RWPE1 (cell line): ENCODE measurements around the gene YJEFN3.

Source experiments
- CTCF ChIA-PET: fragments of 350-600 bp; sonication (Branson Sonifier 250); formaldehyde crosslinking; extraction: SDS; loops from one replicate; lab custom pipeline; 2021; lab: Yijun Ruan, JAX
- POLR2A ChIA-PET: fragments of 400-600 bp; formaldehyde crosslinking; extraction: SDS; loops from one replicate; lab custom pipeline; 2020; ENCODE audit warnings: antibody characterized with exemption; ENCODE audit not compliant: low non-redundant PET; lab: Yijun Ruan, JAX
- DNase-seq: peaks from one replicate; pipeline ENCODE4 v3.0.0; 2012; ENCODE audit warnings: low spot score
- H3K27ac ChIP-seq: fragments of 450-650 bp; 2 replicates; pipeline ENCODE4 v1.5.1; 2017
- TF ChIP-seq, protein P1 (sequence below): fragments of 450-650 bp; conservative IDR thresholded peaks from 2 replicates; pipeline ENCODE4 v1.5.1; 2017; ENCODE audit warnings: low read depth, mild to moderate bottlenecking

The YJEFN3 gene

DNA sequence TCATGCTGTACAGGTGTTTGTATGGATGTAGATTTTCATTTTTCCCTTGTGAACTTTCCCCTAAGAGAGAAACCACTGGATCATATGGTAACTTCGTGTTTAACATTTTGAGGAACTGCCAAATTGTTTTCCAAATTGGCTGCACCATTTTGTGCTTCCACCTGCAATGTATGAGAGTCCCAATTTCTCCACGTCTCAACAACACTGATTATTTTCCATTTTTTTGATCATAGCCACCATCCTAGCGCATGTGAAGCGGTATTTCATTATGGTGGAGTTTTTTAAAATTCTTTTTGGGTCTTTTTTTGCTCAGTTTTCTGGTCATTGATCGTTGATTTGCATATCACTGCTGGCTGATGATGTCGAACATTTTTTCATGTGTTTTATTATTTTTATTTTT is 7.7 kb upstream of the YJEFN3 start:
- CTCF ChIA-PET = no interaction called here
- H3K27ac ChIP-seq = no peak overlapping the region
- TF ChIP-seq, protein P1, sequence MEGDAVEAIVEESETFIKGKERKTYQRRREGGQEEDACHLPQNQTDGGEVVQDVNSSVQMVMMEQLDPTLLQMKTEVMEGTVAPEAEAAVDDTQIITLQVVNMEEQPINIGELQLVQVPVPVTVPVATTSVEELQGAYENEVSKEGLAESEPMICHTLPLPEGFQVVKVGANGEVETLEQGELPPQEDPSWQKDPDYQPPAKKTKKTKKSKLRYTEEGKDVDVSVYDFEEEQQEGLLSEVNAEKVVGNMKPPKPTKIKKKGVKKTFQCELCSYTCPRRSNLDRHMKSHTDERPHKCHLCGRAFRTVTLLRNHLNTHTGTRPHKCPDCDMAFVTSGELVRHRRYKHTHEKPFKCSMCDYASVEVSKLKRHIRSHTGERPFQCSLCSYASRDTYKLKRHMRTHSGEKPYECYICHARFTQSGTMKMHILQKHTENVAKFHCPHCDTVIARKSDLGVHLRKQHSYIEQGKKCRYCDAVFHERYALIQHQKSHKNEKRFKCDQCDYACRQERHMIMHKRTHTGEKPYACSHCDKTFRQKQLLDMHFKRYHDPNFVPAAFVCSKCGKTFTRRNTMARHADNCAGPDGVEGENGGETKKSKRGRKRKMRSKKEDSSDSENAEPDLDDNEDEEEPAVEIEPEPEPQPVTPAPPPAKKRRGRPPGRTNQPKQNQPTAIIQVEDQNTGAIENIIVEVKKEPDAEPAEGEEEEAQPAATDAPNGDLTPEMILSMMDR = no peak
- POLR2A ChIA-PET = no interaction called here
- DNase-seq = no peak

DNA sequence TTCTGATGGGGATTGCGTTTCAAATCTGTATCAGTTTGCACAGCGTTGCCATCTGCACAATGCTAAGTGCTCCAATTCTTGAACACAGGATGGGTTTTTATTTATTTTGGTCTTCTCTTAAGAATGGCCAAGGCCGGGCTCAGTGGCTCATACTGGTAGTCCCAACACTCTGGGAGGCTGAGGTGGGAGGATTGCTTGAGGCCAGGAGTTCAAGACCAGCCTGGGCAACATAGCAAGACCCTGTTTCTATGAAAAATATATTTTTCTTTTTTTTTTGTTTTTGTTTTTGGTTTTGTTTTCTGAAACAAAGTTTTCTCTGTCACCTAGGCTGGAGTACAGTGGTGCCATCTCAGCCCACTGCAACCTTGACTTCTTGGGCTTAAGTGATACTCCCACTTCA is 5.5 kb upstream of the YJEFN3 start:
- POLR2A ChIA-PET = no interaction called here
- no peak overlapping the region for H3K27ac ChIP-seq
- CTCF ChIA-PET = no interaction called here
- TF ChIP-seq, protein P1 = no peak
- no peak for DNase-seq

- DNase-seq = no peak
- TF ChIP-seq, protein P1 = no peak
- ChIA-PET CTCF (no interaction called here), POLR2A (no interaction called here)
- no peak overlapping the region for H3K27ac ChIP-seq
Measured at GRCh38 chr19:19524053-19524452, 4.7 kb upstream of the YJEFN3 start.

DNA sequence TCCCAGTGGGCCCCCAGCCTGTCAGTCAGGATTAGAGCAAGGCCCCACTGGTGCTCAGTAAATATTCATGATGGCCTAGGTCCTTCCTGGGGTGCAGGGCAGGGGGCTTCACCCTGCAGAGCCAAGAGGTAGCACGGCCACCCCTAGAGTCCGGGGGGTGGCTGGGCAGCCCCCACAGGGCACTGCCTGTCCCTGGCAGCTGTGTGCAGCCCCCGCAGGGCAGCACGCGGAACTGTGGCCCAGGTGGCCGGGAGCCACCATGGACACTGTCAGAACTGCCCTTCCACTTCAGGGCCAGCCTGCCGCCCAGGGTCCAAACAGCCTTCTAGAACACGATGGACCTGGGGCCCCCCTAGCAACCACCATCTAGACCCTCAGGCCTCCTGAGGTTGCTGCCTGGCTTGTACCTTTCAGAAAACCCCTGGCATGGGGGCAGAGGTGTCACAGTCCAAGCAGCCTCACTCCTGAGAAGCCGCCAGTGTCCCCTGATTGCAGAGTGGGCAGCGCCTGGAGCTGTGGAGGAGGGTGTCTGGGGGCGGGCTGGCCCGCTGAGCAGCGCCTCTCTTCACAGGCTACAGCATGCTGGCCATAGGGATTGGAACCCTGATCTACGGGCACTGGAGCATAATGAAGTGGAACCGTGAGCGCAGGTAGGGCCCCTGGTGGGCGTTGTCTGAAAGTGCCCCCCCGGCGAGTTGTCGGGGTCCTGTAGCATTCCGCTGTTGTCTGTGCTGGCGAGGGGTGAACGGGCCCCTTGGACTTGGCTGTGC is 2.9 kb upstream of the YJEFN3 start:
- TF ChIP-seq, protein P1 = no peak
- ChIA-PET CTCF (interaction anchor here (0.6 kb wide), 1 partner anchor 29 kb away, joined by 3 read pairs; no protein-coding TSS in a partner anchor), POLR2A (no interaction called here)
- peak overlapping the region; percentile 19 for H3K27ac ChIP-seq
- no peak for DNase-seq

DNA sequence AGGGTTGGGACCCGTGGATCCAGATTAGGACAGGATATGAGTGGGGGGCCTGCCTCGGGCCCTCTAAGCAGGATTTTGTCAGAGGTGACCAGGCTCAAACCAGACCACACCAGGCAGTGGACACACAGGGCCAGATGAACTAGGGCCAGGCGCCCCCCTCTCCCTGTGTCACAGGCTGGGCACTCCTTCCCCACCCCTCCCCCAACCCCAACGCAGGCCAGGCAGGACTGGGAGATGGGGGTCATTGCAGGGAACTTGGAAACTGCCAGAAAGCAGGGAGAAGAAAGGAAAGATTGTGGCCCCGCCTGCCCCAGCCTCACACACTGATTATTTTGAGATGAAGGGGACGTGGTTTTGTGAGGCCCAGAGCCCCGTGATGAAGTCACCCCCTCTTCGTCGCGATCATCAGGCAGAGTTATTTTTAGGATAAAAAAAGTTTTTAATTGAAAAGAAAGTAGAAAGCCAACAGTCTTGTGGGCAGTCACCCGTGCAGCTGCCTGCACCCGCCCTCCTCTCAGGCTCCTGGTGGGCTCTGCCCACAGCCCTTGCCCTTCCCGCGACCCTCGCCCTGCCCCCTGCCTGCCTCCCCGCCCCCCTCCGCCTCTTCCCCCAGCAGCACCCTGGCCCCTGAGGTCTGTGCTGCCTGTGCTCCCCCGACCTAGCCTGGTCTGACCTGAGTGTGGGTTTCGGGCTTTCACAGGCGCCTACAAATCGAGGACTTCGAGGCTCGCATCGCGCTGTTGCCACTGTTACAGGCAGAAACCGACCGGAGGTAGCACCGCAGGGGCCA is 1.9 kb upstream of the YJEFN3 start:
- H3K27ac ChIP-seq = peak overlapping the region; percentile 19; the same call in 1 of the 2 replicates

GRCh38 chr19:19527371-19527656 is 1.4 kb upstream of the YJEFN3 start:
- TF ChIP-seq, protein P1 = no peak
- H3K27ac ChIP-seq = no peak overlapping the region
- ChIA-PET CTCF (no interaction called here), POLR2A (no interaction called here)
- no peak for DNase-seq

More for the DNA sequence above, 1.9 kb upstream of the YJEFN3 start:
- POLR2A ChIA-PET = no interaction called here
- TF ChIP-seq, protein P1 = no peak
- no peak for DNase-seq
- CTCF ChIA-PET = no interaction called here
